Mesenchymal stem cell (in vitro differentiated cells and primary cell): ENCODE results near the gene AUTS2.

ENCODE experiments used
- DNase-seq: peaks from one replicate; pipeline ENCODE4 v3.0.0-alpha.2; 2013
- H2AFZ ChIP-seq: one replicate; pipeline ENCODE4 v1.6.1; 2013; ENCODE audit warnings: low read depth, mild to moderate bottlenecking, control low read depth, inconsistent platforms, low read length, moderate library complexity
- H2AK5ac ChIP-seq: 2 replicates; pipeline ENCODE4 v1.6.1; 2013; ENCODE audit warnings: low read length, moderate library complexity, mild to moderate bottlenecking, inconsistent platforms; ENCODE audit not compliant: severe bottlenecking
- H2BK120ac ChIP-seq: one replicate; pipeline ENCODE4 v1.6.1; 2013; ENCODE audit warnings: low read depth, mild to moderate bottlenecking, inconsistent platforms, low read length, moderate library complexity
- H2BK12ac ChIP-seq, 2 experiments: one replicate each; pipeline ENCODE4 v1.6.1; 2013; ENCODE audit warnings: inconsistent platforms in 2 of 2, low read length in 2 of 2, mild to moderate bottlenecking in 2 of 2, moderate library complexity in 2 of 2, control low read depth in 1 of 2
- H2BK15ac ChIP-seq: one replicate; pipeline ENCODE4 v1.6.1; 2013; ENCODE audit warnings: mild to moderate bottlenecking, low read depth, inconsistent platforms; ENCODE audit not compliant: poor library complexity, severe bottlenecking
- H2BK5ac ChIP-seq: 2 replicates; pipeline ENCODE4 v1.6.1; 2013; ENCODE audit warnings: low read depth, mild to moderate bottlenecking, low read length, control low read depth, inconsistent platforms; ENCODE audit not compliant: poor library complexity, severe bottlenecking
- H3K14ac ChIP-seq, 2 experiments: one replicate each; pipeline ENCODE4 v1.6.1; 2013; ENCODE audit warnings: inconsistent platforms in 2 of 2, low read length in 2 of 2, control low read depth in 1 of 2, mild to moderate bottlenecking in 1 of 2, moderate library complexity in 1 of 2
- H3K18ac ChIP-seq, 2 experiments: one replicate each; pipeline ENCODE4 v1.6.1; 2013; ENCODE audit warnings: inconsistent platforms in 2 of 2, low read length in 2 of 2, control low read depth in 1 of 2, low read depth in 1 of 2, mild to moderate bottlenecking in 1 of 2
- H3K23ac ChIP-seq, 2 experiments: one replicate each; pipeline ENCODE4 v1.6.1; 2013; ENCODE audit warnings: inconsistent platforms in 2 of 2, low read length in 2 of 2, mild to moderate bottlenecking in 2 of 2, moderate library complexity in 2 of 2, control low read depth in 1 of 2
- H3K27ac ChIP-seq: 2 replicates; pipeline ENCODE4 v1.5.1; 2013; ENCODE audit warnings: mild to moderate bottlenecking, moderate library complexity, low read length, control low read depth, inconsistent platforms; ENCODE audit not compliant: poor library complexity, severe bottlenecking
- H3K27me3 ChIP-seq, 2 experiments: 2 replicates each; pipeline versions ENCODE4 v1.6.1 to v1.7.0; 2013; ENCODE audit warnings: low read length in 2 of 2, mild to moderate bottlenecking in 2 of 2, moderate library complexity in 2 of 2, control low read depth in 1 of 2, inconsistent platforms in 1 of 2; ENCODE audit not compliant: control insufficient read depth in 1 of 2, insufficient read depth in 1 of 2
- H3K36me3 ChIP-seq, 2 experiments: 2 replicates each; pipeline versions ENCODE4 v1.6.1 to v1.7.0; 2013; ENCODE audit warnings: low read length in 2 of 2, control low read depth in 1 of 2, inconsistent platforms in 1 of 2, low read depth in 1 of 2, mild to moderate bottlenecking in 1 of 2; ENCODE audit not compliant: insufficient read depth in 2 of 2, control insufficient read depth in 1 of 2
- H3K4ac ChIP-seq, 2 experiments: one replicate each; pipeline ENCODE4 v1.6.1; 2013; ENCODE audit warnings: inconsistent platforms in 2 of 2, low read length in 2 of 2, mild to moderate bottlenecking in 2 of 2, moderate library complexity in 2 of 2, control low read depth in 1 of 2, low read depth in 1 of 2
- H3K4me1 ChIP-seq: 2 replicates; pipeline ENCODE4 v1.6.1; 2013; ENCODE audit warnings: low read depth, low read length, control low read depth; ENCODE audit not compliant: control insufficient read depth, insufficient read depth
- H3K4me2 ChIP-seq: 2 replicates; pipeline ENCODE4 v1.6.1; 2013; ENCODE audit warnings: low read length, mild to moderate bottlenecking, inconsistent platforms; ENCODE audit not compliant: poor library complexity, severe bottlenecking
- H3K4me3 ChIP-seq, 2 experiments: 2 replicates each; pipeline versions ENCODE4 v1.5.1 to v1.7.0; 2013; ENCODE audit warnings: low read length in 2 of 2, mild to moderate bottlenecking in 2 of 2, control low read depth in 1 of 2, low read depth in 1 of 2; ENCODE audit not compliant: insufficient read depth in 1 of 2
- H3K79me1 ChIP-seq: replicated peaks from 2 replicates; pipeline ENCODE4 v1.6.1; 2013; ENCODE audit warnings: mild to moderate bottlenecking, control low read depth, low read length, inconsistent platforms; ENCODE audit not compliant: poor library complexity, severe bottlenecking
- H3K9ac ChIP-seq: 2 replicates; pipeline ENCODE4 v1.7.0; 2013; ENCODE audit warnings: mild to moderate bottlenecking, low read length, moderate library complexity
- H3K9me3 ChIP-seq: 2 replicates; pipeline ENCODE4 v1.7.0; 2013; ENCODE audit warnings: mild to moderate bottlenecking, low read length; ENCODE audit not compliant: control insufficient read depth
- H4K8ac ChIP-seq: one replicate; pipeline ENCODE4 v1.6.1; 2013; ENCODE audit warnings: inconsistent platforms, mild to moderate bottlenecking, low read length, moderate library complexity
- H4K91ac ChIP-seq: one replicate; pipeline ENCODE4 v1.6.1; 2013; ENCODE audit warnings: mild to moderate bottlenecking, low read length, inconsistent platforms
- WGBS: methylation state at CpG from one replicate; pipeline ENCODE4 v1.1.7; 2013; ENCODE audit warnings: mixed read lengths; 5-methylcytosine and 5-hydroxymethylcytosine counted together

The AUTS2 gene

DNA sequence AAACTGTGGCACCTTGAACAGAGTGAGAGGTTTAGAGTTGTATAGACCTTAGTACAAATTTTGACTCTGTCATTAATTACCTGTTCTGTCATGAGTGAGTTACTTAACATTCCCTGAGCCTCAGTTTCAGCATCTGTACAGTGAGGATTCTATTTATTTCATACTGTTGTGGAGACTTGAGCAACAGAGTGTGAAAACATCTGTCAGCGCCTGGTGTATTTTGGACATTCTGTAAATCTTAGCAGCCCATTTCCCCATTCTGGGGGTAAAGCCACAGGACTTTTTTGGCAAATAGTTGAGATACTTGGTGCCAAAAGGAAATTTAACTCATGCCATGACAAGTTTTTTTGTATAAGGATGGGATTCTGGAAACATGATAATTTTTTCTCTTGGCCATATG is 94.8 kb downstream of the AUTS2 start:
- Histone ChIP-seq H3K4ac (no peak overlapping the region), H3K18ac (no peak overlapping the region), H2BK12ac (no peak overlapping the region), H3K9ac (no peak overlapping the region), H2AFZ (no peak overlapping the region), H3K14ac (no peak overlapping the region), H4K8ac (no peak overlapping the region), H3K79me1 (peaks cover 38% of the 10 kb centered on the region), H3K23ac (no peak overlapping the region), H3K4me1 (no peaks in the 10 kb centered on the region), H2BK5ac (no peak overlapping the region), H4K91ac (no peak overlapping the region), H3K36me3 (peaks cover 8 to 11% of the 10 kb centered on the region in 2 experiments), H3K9me3 (no peaks in the 10 kb centered on the region), H2BK120ac (no peak overlapping the region), H3K27ac (no peak overlapping the region), H3K4me2 (no peak overlapping the region), H2AK5ac (no peak overlapping the region), H3K4me3 (no peak overlapping the region), H2BK15ac (no peak overlapping the region), H3K27me3 (no peaks in the 10 kb centered on the region)
- DNase-seq = no peak
- 88% methylated on average over 1 of the region's 1 CpG for WGBS

DNA sequence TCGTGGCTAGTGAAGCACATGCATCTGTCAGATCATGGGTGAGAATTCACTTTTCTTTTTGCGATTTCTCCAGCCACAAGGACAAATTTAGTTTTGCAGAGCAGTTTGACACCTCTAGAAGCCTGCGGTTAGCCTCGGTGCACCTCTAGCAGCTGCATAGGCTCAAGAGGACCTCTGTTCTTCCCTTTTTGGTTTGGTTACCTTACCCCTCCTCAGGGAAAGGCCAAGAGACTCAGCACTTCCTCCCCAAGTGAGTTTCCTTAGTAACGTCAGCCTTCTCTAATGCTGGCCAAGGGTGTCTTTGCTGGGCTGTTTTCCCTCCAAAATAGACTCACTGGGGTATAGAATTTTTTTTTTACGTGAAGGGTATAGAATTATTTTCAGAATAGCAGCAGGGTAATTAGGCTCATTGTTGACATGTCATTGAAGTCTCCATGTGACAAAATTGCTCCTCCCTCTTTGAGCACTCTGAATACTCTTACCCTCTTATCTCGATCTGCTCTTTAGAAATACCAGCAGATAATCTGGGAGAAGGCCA is 97.8 kb downstream of the AUTS2 start:
- Histone ChIP-seq H2AFZ (no peak overlapping the region), H3K79me1 (peaks cover 25% of the 10 kb centered on the region), H2BK12ac (no peak overlapping the region), H3K4ac (no peak overlapping the region), H3K18ac (no peak overlapping the region), H3K4me2 (no peak overlapping the region), H3K27me3 (no peaks in the 10 kb centered on the region), H2AK5ac (no peak overlapping the region), H3K4me1 (no peaks in the 10 kb centered on the region), H3K9ac (no peak overlapping the region), H2BK5ac (no peak overlapping the region), H2BK120ac (no peak overlapping the region), H3K4me3 (no peak overlapping the region), H4K91ac (no peak overlapping the region), H3K27ac (no peak overlapping the region), H2BK15ac (no peak overlapping the region), H3K14ac (no peak overlapping the region), H3K9me3 (no peaks in the 10 kb centered on the region), H3K23ac (no peak overlapping the region), H3K36me3 (peaks cover 3 to 5% of the 10 kb centered on the region in 2 experiments), H4K8ac (no peak overlapping the region)
- 66% methylated on average over 5 of the region's 7 CpGs for WGBS
- DNase-seq = no peak

DNA sequence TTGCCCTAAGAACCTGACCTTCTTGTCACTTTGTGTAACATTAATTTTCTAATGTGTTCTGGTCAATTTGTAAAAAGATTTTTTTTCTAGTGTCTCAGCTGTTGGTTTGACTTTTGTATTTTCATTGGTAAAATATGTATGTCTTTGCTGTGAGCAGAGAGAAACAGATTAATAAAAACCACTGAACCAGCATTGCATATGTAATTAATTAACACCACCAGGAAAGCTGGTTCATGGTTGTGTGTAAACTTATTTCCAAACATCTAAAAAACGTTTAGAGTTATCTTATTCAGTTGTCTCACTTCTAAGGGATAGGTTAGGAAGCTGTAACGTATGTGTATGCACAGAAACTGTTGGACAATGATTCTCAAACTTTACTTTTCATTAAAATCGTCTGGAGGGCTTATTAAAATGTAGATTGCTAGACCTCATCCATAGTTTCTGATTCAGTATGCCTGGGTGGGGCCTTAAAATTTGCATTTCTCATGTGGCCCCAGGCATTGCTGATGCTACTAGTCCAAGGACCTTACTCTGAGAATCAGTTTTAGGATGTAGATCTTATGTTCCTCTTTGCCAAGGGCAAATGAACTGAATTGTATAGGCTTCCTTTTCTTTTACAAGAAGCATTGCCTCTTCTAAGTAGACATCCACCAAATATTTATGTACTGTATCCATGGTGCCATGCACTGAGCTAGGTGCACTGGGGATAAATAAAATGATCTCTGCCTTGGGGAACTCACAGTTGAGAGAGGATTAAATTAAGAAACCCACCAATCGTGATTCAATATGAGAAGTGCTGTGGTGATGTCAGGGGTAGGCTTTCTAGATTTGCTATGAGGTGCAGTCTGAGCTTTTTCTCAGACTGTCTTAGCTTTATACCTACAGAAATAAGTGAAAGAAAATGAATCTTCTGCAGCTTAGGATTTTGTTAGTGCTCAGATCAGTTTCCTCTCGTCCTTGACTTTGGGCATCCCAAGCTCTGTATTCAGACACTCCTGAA is 98.7 kb downstream of the AUTS2 start:
- H3K9ac ChIP-seq = no peak overlapping the region
- H3K36me3 ChIP-seq = no peaks in the 10 kb centered on the region
- no peak overlapping the region for H2AK5ac ChIP-seq
- no peak overlapping the region for H2AFZ ChIP-seq
- H3K27me3 ChIP-seq = no peaks in the 10 kb centered on the region
- H3K9me3 ChIP-seq = no peaks in the 10 kb centered on the region
- WGBS = 63% methylated on average over 4 of the region's 5 CpGs
- no peak overlapping the region for H3K4ac ChIP-seq
- H3K27ac ChIP-seq = no peak overlapping the region
- no peak overlapping the region for H3K4me3 ChIP-seq
- no peak overlapping the region for H2BK15ac ChIP-seq
- H4K8ac ChIP-seq = no peak overlapping the region
- H3K79me1 ChIP-seq = peaks cover 22% of the 10 kb centered on the region
- H2BK5ac ChIP-seq = no peak overlapping the region
- H3K23ac ChIP-seq = no peak overlapping the region
- H3K18ac ChIP-seq = no peak overlapping the region
- no peak overlapping the region for H2BK120ac ChIP-seq
- no peak overlapping the region for H3K14ac ChIP-seq
- DNase-seq = no peak
- no peak overlapping the region for H2BK12ac ChIP-seq
- peaks cover 2% of the 10 kb centered on the region for H3K4me1 ChIP-seq
- H3K4me2 ChIP-seq = no peak overlapping the region
- H4K91ac ChIP-seq = no peak overlapping the region

DNA sequence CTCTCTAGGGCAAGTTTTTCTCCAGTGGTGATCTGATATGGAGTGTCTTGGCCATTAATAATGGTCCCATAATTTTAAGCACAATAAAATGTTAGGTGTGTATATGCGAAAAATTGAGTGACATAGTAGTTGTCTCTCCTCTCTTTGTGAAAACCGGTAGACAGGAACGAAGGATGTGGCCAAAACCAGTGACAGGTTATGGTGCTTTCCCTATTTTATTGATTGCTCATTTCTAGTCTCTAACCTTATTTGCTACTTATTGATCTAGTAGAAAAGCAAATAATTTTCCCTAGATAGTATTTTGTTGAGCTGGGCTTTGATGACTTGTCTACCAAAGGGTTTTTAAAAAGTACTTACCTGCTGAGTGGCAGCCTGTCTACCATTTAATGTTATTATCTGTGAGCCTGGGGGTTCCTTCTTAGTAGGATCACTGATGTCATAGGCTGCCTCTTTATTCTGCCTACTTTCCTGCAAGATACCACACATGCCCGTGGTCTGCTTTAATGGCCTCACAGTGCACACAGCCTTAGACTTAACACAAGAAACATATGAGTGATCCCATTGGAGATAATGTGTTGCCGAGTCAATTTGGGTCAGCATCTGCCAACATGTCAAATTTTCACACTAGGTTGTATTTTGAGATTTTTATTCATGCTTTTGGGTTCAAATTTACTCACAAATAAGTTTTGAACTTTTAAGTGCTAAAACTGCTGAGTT is 100.0 kb downstream of the AUTS2 start:
- H3K23ac ChIP-seq = no peak overlapping the region
- H3K4ac ChIP-seq = no peak overlapping the region
- no peak overlapping the region for H3K4me3 ChIP-seq
- H3K36me3 ChIP-seq = no peaks in the 10 kb centered on the region
- H3K18ac ChIP-seq = no peak overlapping the region
- H2AK5ac ChIP-seq = no peak overlapping the region
- no peak overlapping the region for H4K91ac ChIP-seq
- H3K9ac ChIP-seq = no peak overlapping the region
- no peak overlapping the region for H2BK12ac ChIP-seq
- H3K9me3 ChIP-seq = no peaks in the 10 kb centered on the region
- no peak overlapping the region for H2BK5ac ChIP-seq
- no peaks in the 10 kb centered on the region for H3K27me3 ChIP-seq
- peaks cover 2% of the 10 kb centered on the region for H3K4me1 ChIP-seq
- H3K27ac ChIP-seq = no peak overlapping the region
- no peak for DNase-seq
- H3K4me2 ChIP-seq = no peak overlapping the region
- 85% methylated on average over 2 of the region's 5 CpGs for WGBS
- H4K8ac ChIP-seq = no peak overlapping the region
- H2BK15ac ChIP-seq = no peak overlapping the region
- no peak overlapping the region for H3K14ac ChIP-seq
- H2AFZ ChIP-seq = no peak overlapping the region
- H2BK120ac ChIP-seq = no peak overlapping the region
- H3K79me1 ChIP-seq = peaks cover 24% of the 10 kb centered on the region
